Measurements from ENCODE around the gene DAPL1. TPM values are rescaled to one million over a fixed set of nuclear protein-coding genes. Genes with fewer than 3 reads are reported as not detected.

Gene DAPL1
- total RNA-seq, 4 donors from 2014 or later: 1.7 TPM; not detected in 3

- no peak for TF ChIP-seq CTCF (IDR thresholded peaks at IDR 0.05; ENCODE audit: low read depth)
Measured at GRCh38 chr2:158830201-158830600, 35.1 kb downstream of the DAPL1 start.

- no peak for TF ChIP-seq CTCF (IDR thresholded peaks at IDR 0.05; ENCODE audit: low read depth)
Measured at GRCh38 chr2:158835431-158835830, 40.3 kb downstream of the DAPL1 start.

GRCh38 chr2:158837645-158838044, 42.5 kb downstream of the DAPL1 start:
- no peak for TF ChIP-seq CTCF (IDR thresholded peaks at IDR 0.05; ENCODE audit: low read depth)

GRCh38 chr2:158841850-158842249, 46.7 kb downstream of the DAPL1 start:
- no peak for TF ChIP-seq CTCF (IDR thresholded peaks at IDR 0.05; ENCODE audit: low read depth)

- TF ChIP-seq CTCF (IDR thresholded peaks at IDR 0.05; ENCODE audit: low read depth): no peak
Measured at GRCh38 chr2:158845444-158845843, 50.3 kb downstream of the DAPL1 start.

- TF ChIP-seq CTCF (IDR thresholded peaks at IDR 0.05; ENCODE audit: low read depth): no peak
Measured at GRCh38 chr2:158845859-158846258, 50.7 kb downstream of the DAPL1 start.

Other genes with a start within 250 kb of the DAPL1 start
- gene TANC1, start 173.3 kb downstream of the DAPL1 start, total RNA-seq: 10 to 100 TPM; 20.6 to 64.8 (median 31.5) TPM

Data from subcutaneous adipose tissue (tissue), 4 donors.